Neural crest cell (in vitro differentiated cells): ENCODE measurements around the gene NEUROD1. TPM values are rescaled to one million over a fixed set of nuclear protein-coding genes. Genes with fewer than 3 reads are reported as not detected.

Source experiments
- DNase-seq: peaks from one replicate; pipeline ENCODE4 v3.0.0; 2021; ENCODE audit warnings: low read depth, mixed read lengths, low spot score
- H3K27ac Mint-ChIP-seq: one replicate; pipeline ENCODE4 v1.8.0; 2021; ENCODE audit warnings: mild to moderate bottlenecking, mixed read lengths; ENCODE audit not compliant: unreplicated experiment
- H3K27me3 Mint-ChIP-seq: 2 replicates; pipeline ENCODE4 v1.8.0; 2021; ENCODE audit warnings: low read depth, mild to moderate bottlenecking, mixed read lengths
- H3K36me3 Mint-ChIP-seq: 2 replicates; pipeline ENCODE4 v1.8.0; 2021; ENCODE audit warnings: low read depth, mild to moderate bottlenecking, mixed read lengths
- H3K4me1 Mint-ChIP-seq: 2 replicates; pipeline ENCODE4 v1.8.0; 2021; ENCODE audit warnings: mixed read lengths
- H3K4me3 Mint-ChIP-seq: one replicate; pipeline ENCODE4 v1.8.0; 2021; ENCODE audit warnings: mild to moderate bottlenecking, mixed read lengths
- H3K9me3 Mint-ChIP-seq: 2 replicates; pipeline ENCODE4 v1.8.0; 2021; ENCODE audit warnings: mixed read lengths
- CTCF ChIP-seq: fragments of 200-600 bp; sonication (generic); conservative IDR thresholded peaks from 2 replicates; pipeline ENCODE4 v1.5.0; 2021; ENCODE audit warnings: antibody characterized with exemption, mild to moderate bottlenecking
- total RNA-seq: library from RNA; stranded (reverse); gene quantifications from 2 replicates; pipeline ENCODE4 v1.2.1, GENCODE V29; 2021

NEUROD1 gene
- total RNA-seq, 1 donor from 2014 or later = 2.7 TPM

GRCh38 chr2:181643151-181643550, 37.2 kb downstream of the NEUROD1 start:
- no peak for DNase-seq
- no peak overlapping the region for H3K27ac Mint-ChIP-seq
- peaks cover 2% of the 10 kb centered on the region for H3K9me3 Mint-ChIP-seq
- no peak overlapping the region for H3K4me3 Mint-ChIP-seq
- no peak for TF ChIP-seq CTCF
- H3K27me3 Mint-ChIP-seq = peaks cover 57% of the 10 kb centered on the region
- H3K4me1 Mint-ChIP-seq = no peaks in the 10 kb centered on the region
- H3K36me3 Mint-ChIP-seq = no peaks in the 10 kb centered on the region

- no peak for DNase-seq
- TF ChIP-seq CTCF = no peak
- Mint-ChIP-seq H3K9me3 (no peaks in the 10 kb centered on the region), H3K27me3 (peaks cover 51% of the 10 kb centered on the region), H3K36me3 (no peaks in the 10 kb centered on the region), H3K4me1 (no peaks in the 10 kb centered on the region), H3K4me3 (no peak overlapping the region), H3K27ac (no peak overlapping the region)
Observed at GRCh38 chr2:181642086-181642485, 38.2 kb downstream of the NEUROD1 start.

GRCh38 chr2:181639686-181640085, 40.6 kb downstream of the NEUROD1 start:
- peaks cover 41% of the 10 kb centered on the region for H3K27me3 Mint-ChIP-seq
- H3K4me3 Mint-ChIP-seq = no peak overlapping the region
- no peaks in the 10 kb centered on the region for H3K4me1 Mint-ChIP-seq
- no peaks in the 10 kb centered on the region for H3K36me3 Mint-ChIP-seq
- no peaks in the 10 kb centered on the region for H3K9me3 Mint-ChIP-seq
- no peak overlapping the region for H3K27ac Mint-ChIP-seq
- no peak for DNase-seq
- no peak for TF ChIP-seq CTCF

- H3K9me3 Mint-ChIP-seq = no peaks in the 10 kb centered on the region
- peaks cover 54% of the 10 kb centered on the region for H3K27me3 Mint-ChIP-seq
- DNase-seq = no peak
- TF ChIP-seq CTCF = no peak
- H3K4me3 Mint-ChIP-seq = no peak overlapping the region
- no peaks in the 10 kb centered on the region for H3K36me3 Mint-ChIP-seq
- H3K4me1 Mint-ChIP-seq = no peaks in the 10 kb centered on the region
- no peak overlapping the region for H3K27ac Mint-ChIP-seq
Observed at GRCh38 chr2:181632733-181633401, 47.5 kb downstream of the NEUROD1 start.

- no peaks in the 10 kb centered on the region for H3K36me3 Mint-ChIP-seq
- no peaks in the 10 kb centered on the region for H3K9me3 Mint-ChIP-seq
- H3K4me3 Mint-ChIP-seq = no peak overlapping the region
- peaks cover 66% of the 10 kb centered on the region for H3K27me3 Mint-ChIP-seq
- no peak for TF ChIP-seq CTCF
- DNase-seq = no peak
- H3K27ac Mint-ChIP-seq = no peak overlapping the region
- no peaks in the 10 kb centered on the region for H3K4me1 Mint-ChIP-seq
Observed at GRCh38 chr2:181628590-181629585, 51.4 kb downstream of the NEUROD1 start.
